B cell (primary cell): Measurements from ENCODE around the gene RASL10B.

ENCODE experiments used
- EZH2 ChIP-seq: IDR thresholded peaks from 2 replicates; pipeline ENCODE4 v1.6.1; 2012; ENCODE audit warnings: borderline replicate concordance, low read depth, mild to moderate bottlenecking, moderate library complexity, low read length; ENCODE audit not compliant: insufficient read depth, poor library complexity, severe bottlenecking
- TF ChIP-seq, protein P1 (sequence below): fragments of 200-600 bp; IDR thresholded peaks from one replicate; pipeline ENCODE4 v1.8.0; 2022; ENCODE audit warnings: antibody characterized with exemption, mild to moderate bottlenecking

DNA sequence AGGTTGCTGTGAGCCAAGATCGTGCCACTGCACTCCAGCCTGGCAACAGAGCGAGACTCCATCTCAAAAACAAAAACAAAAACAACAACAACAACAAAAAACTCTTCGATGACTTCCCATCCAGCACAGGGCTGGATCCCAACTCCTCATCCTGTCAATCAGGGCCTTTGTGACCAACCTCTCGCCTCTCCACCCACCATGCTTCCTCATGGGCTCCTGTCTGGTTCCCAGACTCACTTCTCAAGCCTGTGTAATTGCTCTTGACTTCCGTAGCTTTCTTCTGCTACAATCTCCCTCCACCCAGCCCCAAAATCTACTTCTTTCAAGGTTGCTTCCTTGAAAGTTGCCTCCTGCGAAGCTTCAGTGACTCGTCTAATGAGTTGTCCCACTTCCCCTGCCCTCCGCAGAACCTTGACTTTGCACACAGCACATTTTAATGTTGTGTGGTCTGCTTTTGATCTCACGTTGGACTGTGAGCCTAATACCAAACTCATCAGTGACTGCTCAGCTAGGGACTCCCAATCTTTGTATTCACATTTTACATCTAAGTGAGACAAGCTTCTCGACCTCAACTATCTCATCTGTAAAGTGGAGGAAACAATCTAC lies 936 bp upstream of the RASL10B start:
- TF ChIP-seq, protein P1, sequence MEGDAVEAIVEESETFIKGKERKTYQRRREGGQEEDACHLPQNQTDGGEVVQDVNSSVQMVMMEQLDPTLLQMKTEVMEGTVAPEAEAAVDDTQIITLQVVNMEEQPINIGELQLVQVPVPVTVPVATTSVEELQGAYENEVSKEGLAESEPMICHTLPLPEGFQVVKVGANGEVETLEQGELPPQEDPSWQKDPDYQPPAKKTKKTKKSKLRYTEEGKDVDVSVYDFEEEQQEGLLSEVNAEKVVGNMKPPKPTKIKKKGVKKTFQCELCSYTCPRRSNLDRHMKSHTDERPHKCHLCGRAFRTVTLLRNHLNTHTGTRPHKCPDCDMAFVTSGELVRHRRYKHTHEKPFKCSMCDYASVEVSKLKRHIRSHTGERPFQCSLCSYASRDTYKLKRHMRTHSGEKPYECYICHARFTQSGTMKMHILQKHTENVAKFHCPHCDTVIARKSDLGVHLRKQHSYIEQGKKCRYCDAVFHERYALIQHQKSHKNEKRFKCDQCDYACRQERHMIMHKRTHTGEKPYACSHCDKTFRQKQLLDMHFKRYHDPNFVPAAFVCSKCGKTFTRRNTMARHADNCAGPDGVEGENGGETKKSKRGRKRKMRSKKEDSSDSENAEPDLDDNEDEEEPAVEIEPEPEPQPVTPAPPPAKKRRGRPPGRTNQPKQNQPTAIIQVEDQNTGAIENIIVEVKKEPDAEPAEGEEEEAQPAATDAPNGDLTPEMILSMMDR: no peak
- no peak for TF ChIP-seq EZH2
